ENCODE results near the gene CROCC2.
A peak's percentile ranks its signal among the peaks of the same experiment; 100 is the strongest.

Gene CROCC2

DNA sequence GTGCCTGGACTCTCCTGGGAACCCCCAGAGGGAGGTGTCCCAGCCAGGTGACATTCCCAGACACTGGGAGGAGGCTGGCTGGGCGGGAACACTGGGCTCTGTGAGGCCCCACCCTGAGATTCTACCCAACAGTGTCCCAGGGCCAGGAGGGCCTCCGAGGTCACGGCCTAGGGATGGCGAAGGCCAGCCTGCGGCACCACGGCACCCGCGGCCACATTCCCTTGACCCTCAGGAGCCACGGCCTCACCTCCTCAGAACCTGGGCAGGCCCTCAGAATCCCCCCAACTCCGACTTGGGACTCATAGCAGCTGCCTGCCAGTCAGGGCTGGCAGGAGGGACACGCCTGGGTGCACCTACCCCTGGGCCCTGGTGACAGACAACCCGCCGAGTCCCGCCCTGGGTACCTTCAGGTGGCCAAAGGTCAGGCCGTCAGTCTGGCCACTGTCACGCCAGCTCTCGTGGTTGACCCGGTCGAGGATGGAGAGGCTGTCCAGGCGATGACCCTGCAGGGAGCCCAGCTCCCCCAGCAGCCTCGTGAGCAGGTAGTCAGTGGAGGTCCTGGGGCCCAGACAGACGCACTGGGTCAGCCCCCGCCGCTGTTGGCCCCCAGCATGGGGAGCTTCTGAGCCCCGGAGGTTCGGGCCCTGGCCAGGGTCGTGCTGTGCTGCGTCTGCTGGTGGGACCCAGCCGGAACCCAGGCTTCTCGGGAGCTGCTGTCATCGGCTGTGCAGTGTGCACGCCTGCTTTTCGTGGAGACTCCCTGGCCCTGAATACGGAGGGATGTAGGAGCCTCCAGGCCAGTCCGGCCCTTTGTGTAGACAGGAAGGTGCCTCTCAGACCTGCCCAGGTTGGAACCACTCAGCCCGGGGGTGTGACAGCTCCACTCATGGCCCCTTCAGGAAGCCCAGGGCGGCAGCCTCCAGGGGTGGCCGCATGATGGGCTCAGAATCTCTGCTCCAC lies 16.3 kb upstream of the CROCC2 start:
- 0 out of 22 replicates have a peak overlapping the region, but pooled peaks of 1 of the 11 experiments have one; percentile 2 for H3K4me2 ChIP-seq
- no peak for TF ChIP-seq Cebpa-rat (IDR thresholded peaks at IDR 0.05)
- no peak overlapping the region for H3K27ac ChIP-seq
- H3K4me1 ChIP-seq: peaks cover 28 to 51% (median 40%) of the 10 kb centered on the region in 10 experiments
- H3K9me3 ChIP-seq (replicated peaks in 1 of 11): no peaks in the 10 kb centered on the region
- no peaks in the 10 kb centered on the region; a peak in 2 of 22 replicates for H4K20me1 ChIP-seq
- H3K36me3 ChIP-seq: no peaks in the 10 kb centered on the region
- H3K4me3 ChIP-seq: no peak overlapping the region
- H3K9ac ChIP-seq: no peak overlapping the region
- no peaks in the 10 kb centered on the region for H3K27me3 ChIP-seq

DNA sequence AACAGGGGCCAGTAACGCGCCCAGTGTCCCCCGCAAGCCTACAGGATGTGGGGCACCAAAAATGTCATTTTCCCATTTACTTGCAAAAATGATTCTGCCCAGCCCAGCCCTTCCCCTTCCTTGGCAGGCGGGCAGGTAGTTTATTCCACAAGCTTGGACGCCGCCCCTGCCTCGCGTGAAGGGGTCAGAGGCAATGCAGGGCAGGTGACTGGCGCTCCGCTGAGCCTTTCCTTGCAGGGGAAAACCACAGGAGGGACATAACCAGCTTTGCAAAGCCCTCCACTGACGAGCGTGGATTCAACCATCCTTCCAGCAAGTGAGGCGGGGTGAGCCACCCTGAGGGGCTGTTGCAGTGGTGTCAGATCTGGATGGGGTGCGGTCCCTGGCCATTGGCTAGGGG lies 15.4 kb upstream of the CROCC2 start:
- Histone ChIP-seq H4K20me1 (no peaks in the 10 kb centered on the region; a peak in 2 of 22 replicates), H3K27me3 (no peaks in the 10 kb centered on the region), H3K36me3 (no peaks in the 10 kb centered on the region), H3K27ac (no peak overlapping the region), H3K4me2 (no peak overlapping the region), H3K9me3 (replicated peaks in 1 of 11) (no peaks in the 10 kb centered on the region), H3K4me1 (peaks cover 20 to 43% (median 32%) of the 10 kb centered on the region in 10 experiments), H3K4me3 (no peak overlapping the region), H3K9ac (no peak overlapping the region)
- no peak for TF ChIP-seq Cebpa-rat (IDR thresholded peaks at IDR 0.05)

DNA sequence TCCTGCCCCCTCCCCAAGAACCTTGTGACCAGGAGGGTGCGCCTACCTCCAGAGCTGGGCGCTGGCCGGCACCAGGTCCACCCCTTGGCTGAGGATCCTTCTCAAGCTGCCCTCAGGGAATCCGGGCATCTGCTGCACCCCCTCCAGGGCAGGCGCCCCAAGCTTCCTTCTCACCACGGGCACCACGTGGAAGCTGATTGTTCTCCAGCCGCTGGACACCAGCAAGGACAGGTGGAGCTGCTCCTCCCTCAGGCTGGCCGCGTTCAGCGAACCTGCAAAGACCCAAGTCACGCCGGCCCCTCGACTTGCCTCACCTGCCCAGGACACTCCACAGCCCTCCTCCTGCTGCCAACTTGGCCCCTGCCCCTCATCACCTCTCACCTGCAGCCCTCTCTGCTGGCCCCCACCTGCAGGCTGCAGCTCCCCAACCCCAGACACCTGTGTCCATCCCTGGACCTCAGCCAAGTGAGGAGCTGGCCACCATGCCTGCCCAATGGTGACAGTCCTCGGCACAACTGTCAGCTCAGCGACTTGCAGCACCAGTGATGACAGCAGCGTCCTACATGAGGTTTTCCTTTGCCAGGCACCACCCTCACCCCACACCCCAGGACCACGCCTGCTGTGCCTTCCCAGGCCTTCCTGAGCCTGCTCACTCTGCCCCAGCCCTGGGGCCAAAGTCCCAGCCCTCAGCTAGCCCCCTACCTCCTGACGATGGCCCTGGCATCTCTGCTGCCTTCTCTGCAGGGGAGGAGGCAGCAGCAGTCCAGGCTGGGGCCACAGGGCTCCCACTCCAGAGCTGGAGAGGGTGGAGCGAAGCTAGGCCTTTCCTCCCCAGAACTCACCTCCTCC lies 14.4 kb upstream of the CROCC2 start:
- Histone ChIP-seq H3K4me2 (no peak overlapping the region), H3K9me3 (replicated peaks in 1 of 11) (no peaks in the 10 kb centered on the region), H3K4me3 (no peak overlapping the region), H3K27ac (no peak overlapping the region), H4K20me1 (no peaks in the 10 kb centered on the region; a peak in 3 of 22 replicates), H3K27me3 (no peaks in the 10 kb centered on the region), H3K9ac (no peak overlapping the region), H3K4me1 (peaks cover 10 to 41% (median 25%) of the 10 kb centered on the region in 10 experiments; a peak in 18 of 20 replicates), H3K36me3 (no peaks in the 10 kb centered on the region)
- TF ChIP-seq Cebpa-rat (IDR thresholded peaks at IDR 0.05): no peak

DNA sequence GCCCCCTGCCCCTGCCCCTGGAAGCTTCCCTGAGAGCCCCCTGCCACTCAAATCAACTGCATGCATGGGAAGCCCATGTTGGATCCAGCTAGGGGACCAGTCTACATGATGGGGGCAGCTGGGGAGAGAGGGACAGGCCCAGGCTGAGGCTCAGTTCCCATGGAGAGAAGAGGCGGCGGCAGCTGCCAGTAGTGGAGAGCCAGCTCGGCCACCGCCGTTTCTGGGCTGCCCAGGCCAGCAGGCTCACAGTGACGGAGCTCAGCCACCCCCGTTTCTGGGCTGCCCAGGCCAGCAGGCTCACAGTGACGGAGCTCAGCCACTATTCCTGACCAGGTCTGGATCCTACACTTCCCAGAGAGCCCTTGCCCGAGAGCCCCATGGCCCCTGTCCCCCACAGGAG lies 13.8 kb upstream of the CROCC2 start:
- Histone ChIP-seq H3K4me2 (no peak overlapping the region), H3K9ac (no peak overlapping the region), H4K20me1 (peaks cover 0 to 4% (median 0%) of the 10 kb centered on the region in 11 experiments; a peak in 4 of 22 replicates), H3K9me3 (replicated peaks in 1 of 11) (no peaks in the 10 kb centered on the region), H3K36me3 (no peaks in the 10 kb centered on the region), H3K27ac (no peak overlapping the region), H3K4me3 (no peak overlapping the region), H3K4me1 (peaks cover 7 to 41% (median 24%) of the 10 kb centered on the region in 10 experiments; a peak in 19 of 20 replicates), H3K27me3 (no peaks in the 10 kb centered on the region)
- no peak for TF ChIP-seq Cebpa-rat (IDR thresholded peaks at IDR 0.05)

DNA sequence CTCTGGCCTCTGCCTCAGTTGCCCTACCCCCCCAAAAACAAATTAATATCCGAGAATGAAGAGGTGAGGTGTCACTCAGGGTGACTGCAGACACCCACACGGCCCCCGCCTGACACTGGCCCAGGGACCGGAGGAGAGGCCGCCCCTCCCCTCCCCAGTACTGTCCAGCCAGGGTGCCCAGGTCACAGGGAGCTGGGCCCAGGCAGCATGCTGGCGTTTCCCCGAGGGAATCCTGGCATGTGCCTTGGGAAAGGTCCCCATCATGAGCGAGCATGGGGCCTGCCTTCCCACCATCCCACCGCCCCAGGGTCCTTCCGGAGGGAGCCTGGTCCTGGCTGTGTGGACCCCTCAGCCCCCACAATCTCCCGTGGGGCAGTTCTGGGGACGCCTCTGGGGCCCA lies 13.2 kb upstream of the CROCC2 start:
- Histone ChIP-seq H3K36me3 (no peaks in the 10 kb centered on the region), H3K4me3 (no peak overlapping the region), H3K27me3 (no peaks in the 10 kb centered on the region), H3K9ac (no peak overlapping the region), H3K27ac (no peak overlapping the region; a peak in 1 of 22 replicates), H3K4me2 (no peak overlapping the region), H3K4me1 (peaks cover 7 to 41% (median 23%) of the 10 kb centered on the region in 10 experiments; a peak in 18 of 20 replicates), H4K20me1 (peaks cover 0 to 6% (median 0%) of the 10 kb centered on the region in 11 experiments; a peak in 4 of 22 replicates), H3K9me3 (replicated peaks in 1 of 11) (no peaks in the 10 kb centered on the region)
- TF ChIP-seq Cebpa-rat (IDR thresholded peaks at IDR 0.05): no peak

DNA sequence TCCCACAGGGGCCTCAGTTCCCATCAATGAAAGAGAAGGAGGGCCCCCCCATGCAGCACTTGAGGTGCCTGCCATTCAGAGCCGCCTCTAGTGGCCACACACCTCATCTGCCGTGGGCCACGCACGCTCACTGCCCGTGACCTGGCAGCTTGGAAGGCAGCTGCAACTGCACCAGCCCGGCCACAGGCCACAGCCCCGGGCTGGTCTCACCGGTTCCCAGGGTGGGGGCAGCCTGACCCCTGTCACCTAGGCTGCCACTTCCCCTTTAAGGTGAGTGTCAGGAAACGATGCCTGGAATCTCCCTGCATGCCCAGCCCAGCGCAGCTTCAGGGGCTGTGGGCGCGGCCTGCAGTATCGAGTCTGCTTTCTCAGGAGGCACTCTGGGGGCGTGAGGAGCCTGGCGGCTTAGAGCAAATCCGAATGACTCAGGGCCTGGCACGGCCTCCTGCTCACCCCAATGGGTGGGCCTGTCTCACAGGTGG lies 12.7 kb upstream of the CROCC2 start:
- H3K27me3 ChIP-seq: no peaks in the 10 kb centered on the region
- no peak for TF ChIP-seq Cebpa-rat (IDR thresholded peaks at IDR 0.05)
- no peak overlapping the region for H3K4me2 ChIP-seq

DNA sequence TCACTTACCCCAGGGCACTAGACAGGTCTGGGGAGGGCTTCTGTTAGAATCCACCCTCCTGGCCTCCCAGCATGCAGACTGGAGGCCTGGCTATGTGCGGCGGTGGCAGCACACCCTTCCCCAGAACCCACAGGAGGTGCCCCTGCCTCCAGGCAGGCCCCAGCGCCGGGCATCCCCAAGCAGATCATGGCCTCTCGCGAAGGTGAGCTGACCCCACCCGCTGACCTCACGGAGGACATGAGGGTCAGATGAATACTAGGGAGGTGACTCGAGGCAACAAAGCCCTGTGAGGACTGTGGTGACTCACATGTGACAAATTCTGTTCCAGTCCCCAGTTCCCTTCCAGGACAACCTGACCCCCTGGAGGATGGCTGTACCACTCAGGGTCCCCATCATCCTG lies 12.1 kb upstream of the CROCC2 start:
- Histone ChIP-seq H3K4me3 (no peak overlapping the region), H4K20me1 (peaks cover 0 to 6% (median 0%) of the 10 kb centered on the region in 11 experiments; a peak in 4 of 22 replicates), H3K4me2 (no peak overlapping the region), H3K9me3 (replicated peaks in 1 of 11) (no peaks in the 10 kb centered on the region), H3K36me3 (no peaks in the 10 kb centered on the region), H3K9ac (peak overlapping the region in 1 of 11 experiments; percentile 13; a peak in 1 of 22 replicates), H3K4me1 (peaks cover 7 to 45% (median 30%) of the 10 kb centered on the region in 10 experiments; a peak in 18 of 20 replicates), H3K27ac (no peak overlapping the region), H3K27me3 (no peaks in the 10 kb centered on the region)
- no peak for TF ChIP-seq Cebpa-rat (IDR thresholded peaks at IDR 0.05)

More for the DNA sequence above, 12.7 kb upstream of the CROCC2 start:
- H3K4me3 ChIP-seq: no peak overlapping the region
- H3K27ac ChIP-seq: no peak overlapping the region; a peak in 1 of 22 replicates
- H4K20me1 ChIP-seq: peaks cover 0 to 6% (median 0%) of the 10 kb centered on the region in 11 experiments; a peak in 4 of 22 replicates
- no peaks in the 10 kb centered on the region for H3K9me3 ChIP-seq (replicated peaks in 1 of 11)
- peaks cover 7 to 42% (median 24%) of the 10 kb centered on the region in 10 experiments; a peak in 18 of 20 replicates for H3K4me1 ChIP-seq
- H3K9ac ChIP-seq: peak overlapping the region in 1 of 11 experiments; percentile 13; a peak in 1 of 22 replicates
- H3K36me3 ChIP-seq: no peaks in the 10 kb centered on the region

DNA sequence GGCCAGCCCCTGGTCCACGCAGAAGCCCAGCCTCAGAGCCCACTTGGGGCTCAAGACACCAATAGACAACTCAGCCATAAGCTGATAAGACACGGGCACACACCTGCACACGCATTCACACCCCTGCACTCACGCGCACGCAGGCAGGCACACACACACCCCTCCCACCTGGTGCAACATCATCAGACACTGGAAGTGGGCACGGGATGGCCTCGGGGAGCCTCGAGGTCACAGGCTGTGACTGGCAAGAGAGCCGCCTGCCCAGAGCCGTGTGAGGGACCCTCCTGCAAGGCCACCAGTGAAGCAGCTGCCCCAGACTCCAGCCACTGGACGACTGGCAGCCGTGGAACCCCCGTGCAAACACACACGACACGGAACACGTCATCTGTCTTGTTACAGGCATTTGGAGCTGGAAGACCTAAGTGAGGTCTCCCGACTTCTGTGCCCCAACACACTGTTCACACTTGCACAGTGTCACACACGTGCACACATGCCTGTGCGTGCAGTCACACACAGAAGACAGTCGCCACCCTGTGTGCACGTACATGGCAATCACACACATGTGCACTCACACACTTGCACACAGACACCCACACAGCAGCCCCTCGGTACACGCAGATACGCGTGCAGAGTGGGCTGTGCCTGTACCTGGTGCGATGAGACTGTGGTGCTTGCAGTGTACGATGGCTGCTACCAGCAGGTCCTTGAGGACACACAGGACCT lies 11.1 kb upstream of the CROCC2 start:
- Histone ChIP-seq H3K4me3 (no peak overlapping the region), H3K4me2 (no peak overlapping the region), H3K9me3 (replicated peaks in 1 of 11) (no peaks in the 10 kb centered on the region), H3K27me3 (no peaks in the 10 kb centered on the region), H4K20me1 (peaks cover 0 to 6% (median 0%) of the 10 kb centered on the region in 11 experiments; a peak in 4 of 22 replicates), H3K36me3 (no peaks in the 10 kb centered on the region), H3K9ac (no peak overlapping the region), H3K4me1 (peaks cover 7 to 45% (median 36%) of the 10 kb centered on the region in 10 experiments; a peak in 18 of 20 replicates), H3K27ac (no peak overlapping the region)
- TF ChIP-seq Cebpa-rat (IDR thresholded peaks at IDR 0.05): no peak
